NCI-H2227 treated with DMSO at 0.1 percent for 48 hours (cell line): ENCODE measurements around the gene SNX17.
A peak's percentile ranks its signal among the peaks of the same experiment; 100 is the strongest.
"Not testable (repeated sequence)": the region's sequence is repeated elsewhere in the genome, so short reads cannot be mapped to it uniquely, and the experiment has no call there.

Experiments used
- DNase-seq: peaks from one replicate; lab custom pipeline; 2025; lab: John Stamatoyannopoulos, UW

Gene SNX17

GRCh38 chr2:27400348-27401135 lies 30.1 kb downstream of the SNX17 start:
- no peak for DNase-seq

GRCh38 chr2:27407798-27408491 lies 37.5 kb downstream of the SNX17 start:
- peak; percentile 47 for DNase-seq

GRCh38 chr2:27408601-27409320 lies 38.3 kb downstream of the SNX17 start:
- no peak for DNase-seq

GRCh38 chr2:27409321-27410073 lies 39.1 kb downstream of the SNX17 start, which contains the start of gene PPM1G:
TSS of gene PPM1G (minus strand) at chr2:27409591. CDS start at chr2:27409422, 169 bp downstream.
- DNase-seq, result peak; percentile 95

- no peak for DNase-seq
Observed at GRCh38 chr2:27412419-27413152, 42.2 kb downstream of the SNX17 start.

- DNase-seq, result no peak
Observed at GRCh38 chr2:27416151-27416550, 45.7 kb downstream of the SNX17 start.

GRCh38 chr2:27420996-27421395 lies 50.6 kb downstream of the SNX17 start:
- DNase-seq, result no peak

GRCh38 chr2:27421660-27422250 lies 51.3 kb downstream of the SNX17 start:
- no peak for DNase-seq

GRCh38 chr2:27422958-27423357 lies 52.5 kb downstream of the SNX17 start:
- DNase-seq, result no peak

- DNase-seq, result not testable (repeated sequence)
Observed at GRCh38 chr2:27425039-27425438, 54.6 kb downstream of the SNX17 start.
